NT2/D1 (cell line): ENCODE measurements around the gene ZFR2.

Experiments
- YY1 ChIP-seq: IDR thresholded peaks from 2 replicates; pipeline ENCODE4 v1.6.1; 2011; ENCODE audit not compliant: insufficient read length, insufficient read depth
- ZNF274 ChIP-seq: IDR thresholded peaks from 2 replicates; pipeline ENCODE4 v1.6.1; 2011; ENCODE audit warnings: mild to moderate bottlenecking, low read depth, low read length

- TF ChIP-seq ZNF274 (no peak), YY1 (no peak)
Observed at GRCh38 chr19:3835055-3835435, 33.8 kb downstream of the ZFR2 start.
